ENCODE measurements around the gene ZBTB17. TPM values are rescaled to one million over a fixed set of nuclear protein-coding genes. Genes with fewer than 3 reads are reported as not detected.
"Not testable (repeated sequence)": the region's sequence is repeated elsewhere in the genome, so short reads cannot be mapped to it uniquely, and the experiment has no call there.

ZBTB17 gene
- total RNA-seq (93.0 TPM), polyA plus RNA-seq (10 to 100 TPM; 13.5 to 20.9 (median 16.3) TPM)

DNA sequence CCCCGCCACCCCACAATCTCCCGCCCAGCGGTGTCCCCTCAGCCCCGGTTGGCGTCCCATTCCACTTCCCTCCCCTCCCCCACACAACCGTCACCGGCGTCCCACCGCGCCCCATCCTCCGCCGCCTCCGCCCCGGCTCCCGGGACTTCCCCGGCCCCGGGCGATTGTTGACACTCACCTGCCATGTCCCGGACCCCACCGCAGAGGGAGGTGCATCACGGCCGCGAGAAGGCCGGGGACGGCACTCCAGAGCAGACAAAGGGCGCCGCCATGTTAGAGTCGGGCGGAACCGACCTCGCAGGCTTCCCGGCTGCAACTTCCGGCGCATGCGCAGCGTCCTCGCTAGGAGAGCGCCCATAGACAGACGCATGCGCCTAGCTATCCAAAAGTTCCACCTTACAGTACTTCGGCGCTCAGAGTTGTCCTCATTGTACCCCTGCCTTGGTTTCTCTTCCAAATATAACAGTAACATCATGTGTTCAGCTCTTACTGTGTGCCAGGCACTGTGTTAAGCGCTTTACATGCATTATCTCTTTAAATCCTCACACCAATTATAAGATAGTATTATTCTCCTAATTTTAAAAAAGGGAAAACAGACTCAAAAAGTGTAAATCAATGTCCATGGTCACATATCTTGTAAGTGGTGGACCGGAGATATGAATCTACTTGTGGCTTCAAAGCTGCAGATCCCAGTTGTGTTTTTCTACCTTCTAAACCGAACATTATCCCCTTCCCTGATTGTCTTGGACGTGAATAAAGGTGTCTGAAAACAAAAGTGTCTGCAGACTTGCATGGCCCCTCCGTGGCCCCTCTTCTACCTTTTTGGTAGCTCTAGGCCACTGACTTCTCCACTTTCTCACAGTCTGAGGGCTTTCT lies at the start of gene ZBTB17:
TSS of gene ZBTB17 (minus strand) at position 297 of the 876 bp plus-strand sequence. CDS start 27,606 bp downstream, outside the sequence.
- H3K27me3 ChIP-seq (ENCODE audit: control insufficient read depth, insufficient read depth, low read length) = no peaks in the 10 kb centered on the region
- peaks cover 0 to 2% (median 0%) of the 10 kb centered on the region in 7 donors for H3K9me3 Mint-ChIP-seq
- H3K4me1 Mint-ChIP-seq = peaks cover 11 to 47% (median 34%) of the 10 kb centered on the region in 4 donors
- peak; percentile 93 to 95 (median 94) for DNase-seq
- H3K9me3 ChIP-seq (ENCODE audit: control insufficient read depth in 2 of 2, low read length in 2 of 2) = no peaks in the 10 kb centered on the region
- peak; percentile 89 to 95 for ATAC-seq (ENCODE audit: low read depth in 2 of 2)
- H3K4me1 ChIP-seq (ENCODE audit: control insufficient read depth, insufficient read depth, low read length, poor library complexity, severe bottlenecking) = peaks cover 23% of the 10 kb centered on the region
- H3K27me3 Mint-ChIP-seq = peaks cover 17% of the 10 kb centered on the region
- H3K4me3 ChIP-seq (ENCODE audit: low read depth, low read length) = peak within 1 kb of the TSS; percentile 81
- peaks cover 18% of the 10 kb centered on the region for H3K36me3 ChIP-seq (ENCODE audit: control insufficient read depth, insufficient read depth, low read length)
- H3K27ac ChIP-seq (ENCODE audit: insufficient read depth, low read length, poor library complexity, severe bottlenecking) = peak within 1 kb of the TSS; percentile 77
- peak within 1 kb of the TSS; percentile 71 to 93 (median 82) for H3K27ac Mint-ChIP-seq
- peak within 1 kb of the TSS; percentile 89 to 99 (median 94) for H3K4me3 Mint-ChIP-seq
- peaks cover 16% of the 10 kb centered on the region for H3K36me3 Mint-ChIP-seq

DNA sequence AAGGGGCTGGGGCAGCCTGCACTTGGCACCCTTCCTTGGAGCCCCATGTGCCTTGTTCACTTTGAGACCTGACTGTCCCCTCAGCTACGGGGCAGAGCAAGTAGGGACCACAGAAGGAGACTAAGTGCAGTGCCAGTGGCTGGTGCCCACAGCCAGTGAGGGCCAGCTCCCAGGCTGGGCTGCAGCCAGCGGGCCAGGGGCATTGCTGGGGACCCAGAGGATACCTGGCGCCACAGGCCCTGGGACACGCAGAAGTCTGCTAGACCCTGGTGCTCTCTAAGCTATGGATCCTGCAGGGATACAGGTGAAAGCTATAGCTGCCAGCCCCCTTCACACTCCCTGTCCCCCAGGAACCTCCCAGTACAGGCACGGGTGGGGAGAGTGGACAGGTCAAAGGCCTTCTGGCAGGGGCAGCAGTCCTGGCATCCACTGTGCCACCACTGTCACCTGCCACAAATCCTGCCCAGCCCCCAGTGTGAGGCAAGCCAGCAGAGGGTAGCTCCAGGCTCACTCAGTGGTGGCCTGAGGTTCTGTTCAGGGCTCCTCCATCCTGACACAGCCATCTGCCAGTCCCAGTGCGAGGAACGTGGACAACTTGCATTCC lies 47.3 kb upstream of the ZBTB17 start:
- H3K4me1 Mint-ChIP-seq = peaks cover 0 to 5% (median 1%) of the 10 kb centered on the region in 4 donors
- Histone ChIP-seq H3K9me3 (ENCODE audit: control insufficient read depth in 2 of 2, low read length in 2 of 2) (no peaks in the 10 kb centered on the region), H3K36me3 (ENCODE audit: control insufficient read depth, insufficient read depth, low read length) (no peaks in the 10 kb centered on the region), H3K27me3 (ENCODE audit: control insufficient read depth, insufficient read depth, low read length) (no peaks in the 10 kb centered on the region), H3K4me3 (ENCODE audit: low read depth, low read length) (no peak overlapping the region), H3K4me1 (ENCODE audit: control insufficient read depth, insufficient read depth, low read length, poor library complexity, severe bottlenecking) (peaks cover 7% of the 10 kb centered on the region), H3K27ac (ENCODE audit: insufficient read depth, low read length, poor library complexity, severe bottlenecking) (no peak overlapping the region)
- no peaks in the 10 kb centered on the region for H3K36me3 Mint-ChIP-seq
- H3K27ac Mint-ChIP-seq = no peak overlapping the region
- H3K9me3 Mint-ChIP-seq = no peaks in the 10 kb centered on the region
- H3K4me3 Mint-ChIP-seq = no peak overlapping the region
- peaks cover 4% of the 10 kb centered on the region for H3K27me3 Mint-ChIP-seq
- no peak for ATAC-seq (ENCODE audit: low read depth in 2 of 2)
- no peak for DNase-seq

DNA sequence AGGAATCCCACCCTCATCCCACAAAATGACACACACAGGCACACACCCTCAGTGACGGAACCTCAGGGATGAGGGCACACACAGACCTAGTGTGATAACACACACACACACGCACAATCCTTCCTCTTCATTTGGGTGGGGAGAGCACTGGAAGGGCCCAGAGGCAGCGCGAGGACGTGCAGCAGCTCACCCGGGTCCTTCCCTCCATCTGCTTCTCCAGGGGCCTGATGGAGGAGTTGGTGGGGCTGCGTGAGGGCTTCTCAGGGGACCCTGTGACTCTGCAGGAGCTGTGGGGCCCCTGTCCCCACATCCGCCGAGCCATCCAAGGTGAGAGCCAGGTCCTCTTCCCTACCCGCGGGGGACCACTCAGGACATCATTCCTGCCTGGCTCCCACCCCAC lies 46.5 kb upstream of the ZBTB17 start:
- no peaks in the 10 kb centered on the region for H3K27me3 ChIP-seq (ENCODE audit: control insufficient read depth, insufficient read depth, low read length)
- Mint-ChIP-seq H3K36me3 (no peaks in the 10 kb centered on the region), H3K27ac (no peak overlapping the region), H3K4me3 (no peak overlapping the region), H3K4me1 (no peaks in the 10 kb centered on the region), H3K9me3 (no peaks in the 10 kb centered on the region), H3K27me3 (no peaks in the 10 kb centered on the region)
- H3K4me3 ChIP-seq (ENCODE audit: low read depth, low read length) = no peak overlapping the region
- no peak overlapping the region for H3K27ac ChIP-seq (ENCODE audit: insufficient read depth, low read length, poor library complexity, severe bottlenecking)
- H3K9me3 ChIP-seq (ENCODE audit: control insufficient read depth in 2 of 2, low read length in 2 of 2) = no peaks in the 10 kb centered on the region
- DNase-seq = no peak
- ATAC-seq (ENCODE audit: low read depth in 2 of 2) = no peak
- H3K4me1 ChIP-seq (ENCODE audit: control insufficient read depth, insufficient read depth, low read length, poor library complexity, severe bottlenecking) = peaks cover 7% of the 10 kb centered on the region
- no peaks in the 10 kb centered on the region for H3K36me3 ChIP-seq (ENCODE audit: control insufficient read depth, insufficient read depth, low read length)

DNA sequence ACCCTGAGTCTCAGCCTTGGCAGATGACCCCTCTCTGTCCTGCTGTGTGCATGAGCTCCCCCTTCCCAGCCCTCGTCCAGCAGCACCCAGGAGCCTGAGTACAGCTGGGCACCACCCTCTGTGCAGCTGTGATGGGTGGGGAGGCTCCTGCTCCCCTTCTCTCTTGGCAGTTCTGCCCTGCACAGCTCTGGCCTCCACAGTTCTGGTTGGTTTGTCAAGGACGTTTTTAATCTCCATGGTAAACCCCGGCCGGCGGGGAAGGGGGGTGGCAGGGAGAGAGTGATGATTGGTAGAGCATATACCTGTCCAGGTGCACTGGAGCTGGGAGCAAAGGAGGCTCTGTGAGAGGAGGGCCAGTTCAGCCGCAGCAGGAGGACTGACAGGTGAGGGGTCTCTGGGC lies 45.8 kb upstream of the ZBTB17 start, which contains the start of gene CLCNKA:
TSS of gene CLCNKA (plus strand) at position 356 of the 400 bp plus-strand sequence. CDS start 584 bp downstream, outside the sequence.
- no peaks in the 10 kb centered on the region for H3K4me1 Mint-ChIP-seq
- no peaks in the 10 kb centered on the region for H3K36me3 Mint-ChIP-seq
- no peaks in the 10 kb centered on the region for H3K36me3 ChIP-seq (ENCODE audit: control insufficient read depth, insufficient read depth, low read length)
- no peak within 1 kb of the TSS for H3K4me3 Mint-ChIP-seq
- no peaks in the 10 kb centered on the region for H3K9me3 ChIP-seq (ENCODE audit: control insufficient read depth in 2 of 2, low read length in 2 of 2)
- H3K4me1 ChIP-seq (ENCODE audit: control insufficient read depth, insufficient read depth, low read length, poor library complexity, severe bottlenecking) = peaks cover under 1% of the 10 kb centered on the region
- no peaks in the 10 kb centered on the region for H3K9me3 Mint-ChIP-seq
- no peak within 1 kb of the TSS for H3K27ac Mint-ChIP-seq
- H3K27me3 ChIP-seq (ENCODE audit: control insufficient read depth, insufficient read depth, low read length) = no peaks in the 10 kb centered on the region
- H3K4me3 ChIP-seq (ENCODE audit: low read depth, low read length) = no peak within 1 kb of the TSS
- no peak for DNase-seq
- ATAC-seq (ENCODE audit: low read depth in 2 of 2) = no peak
- H3K27me3 Mint-ChIP-seq = no peaks in the 10 kb centered on the region
- no peak within 1 kb of the TSS for H3K27ac ChIP-seq (ENCODE audit: insufficient read depth, low read length, poor library complexity, severe bottlenecking)

DNA sequence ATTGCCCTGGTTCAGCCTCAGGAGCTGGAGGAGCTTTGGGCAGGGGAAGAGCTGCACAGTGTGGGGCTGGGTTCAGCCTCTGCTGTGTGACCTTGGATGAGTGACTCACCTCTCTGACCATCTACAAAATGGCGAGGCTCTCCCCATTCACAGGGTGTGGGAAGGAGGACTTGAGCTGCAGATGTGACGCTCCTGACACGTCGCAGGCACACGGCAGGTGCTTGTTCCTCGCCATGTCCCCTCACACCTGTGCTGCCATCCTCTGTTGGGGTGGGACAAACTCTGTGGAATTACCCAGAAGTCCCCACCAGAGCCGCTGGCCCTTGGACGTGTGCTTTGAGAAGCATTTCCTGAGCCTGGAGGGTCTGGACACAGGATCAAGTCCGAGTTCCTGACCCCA lies 45.0 kb upstream of the ZBTB17 start:
- not testable (repeated sequence) for H3K27ac ChIP-seq (ENCODE audit: insufficient read depth, low read length, poor library complexity, severe bottlenecking); H3K4me3 Mint-ChIP-seq; H3K4me1 ChIP-seq (ENCODE audit: control insufficient read depth, insufficient read depth, low read length, poor library complexity, severe bottlenecking); H3K4me3 ChIP-seq (ENCODE audit: low read depth, low read length); DNase-seq; H3K4me1 Mint-ChIP-seq; ATAC-seq (ENCODE audit: low read depth in 2 of 2); H3K9me3 Mint-ChIP-seq; H3K27me3 ChIP-seq (ENCODE audit: control insufficient read depth, insufficient read depth, low read length); H3K36me3 Mint-ChIP-seq; H3K27ac Mint-ChIP-seq; H3K27me3 Mint-ChIP-seq; H3K9me3 ChIP-seq (ENCODE audit: control insufficient read depth in 2 of 2, low read length in 2 of 2); H3K36me3 ChIP-seq (ENCODE audit: control insufficient read depth, insufficient read depth, low read length)

DNA sequence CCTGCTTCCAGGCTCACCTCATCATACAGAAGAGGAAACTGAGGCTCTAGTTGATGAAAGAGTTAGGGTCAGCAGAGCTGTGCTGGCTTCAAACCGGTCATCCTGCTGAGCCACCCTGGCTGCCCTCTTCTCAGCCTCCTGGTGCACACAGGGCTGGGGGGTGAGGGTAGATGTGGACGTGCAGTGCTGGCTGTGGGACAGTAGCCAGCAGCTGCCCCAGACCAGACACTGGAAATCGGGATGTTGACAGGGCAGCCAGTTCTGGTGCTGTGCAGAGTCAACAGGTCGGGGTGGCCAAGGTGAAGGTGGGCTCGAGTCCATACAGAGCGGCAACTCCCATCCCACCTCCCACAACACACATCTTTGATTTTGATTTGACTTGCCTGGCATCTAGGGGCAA lies 44.4 kb upstream of the ZBTB17 start:
- Mint-ChIP-seq H3K27me3 (no peaks in the 10 kb centered on the region), H3K4me1 (no peaks in the 10 kb centered on the region), H3K4me3 (no peak overlapping the region), H3K9me3 (no peaks in the 10 kb centered on the region), H3K27ac (no peak overlapping the region), H3K36me3 (no peaks in the 10 kb centered on the region)
- Histone ChIP-seq H3K9me3 (ENCODE audit: control insufficient read depth in 2 of 2, low read length in 2 of 2) (no peaks in the 10 kb centered on the region), H3K27me3 (ENCODE audit: control insufficient read depth, insufficient read depth, low read length) (no peaks in the 10 kb centered on the region), H3K4me1 (ENCODE audit: control insufficient read depth, insufficient read depth, low read length, poor library complexity, severe bottlenecking) (no peaks in the 10 kb centered on the region), H3K4me3 (ENCODE audit: low read depth, low read length) (no peak overlapping the region), H3K36me3 (ENCODE audit: control insufficient read depth, insufficient read depth, low read length) (no peaks in the 10 kb centered on the region), H3K27ac (ENCODE audit: insufficient read depth, low read length, poor library complexity, severe bottlenecking) (no peak overlapping the region)
- DNase-seq (no peak), ATAC-seq (ENCODE audit: low read depth in 2 of 2) (no peak)

DNA sequence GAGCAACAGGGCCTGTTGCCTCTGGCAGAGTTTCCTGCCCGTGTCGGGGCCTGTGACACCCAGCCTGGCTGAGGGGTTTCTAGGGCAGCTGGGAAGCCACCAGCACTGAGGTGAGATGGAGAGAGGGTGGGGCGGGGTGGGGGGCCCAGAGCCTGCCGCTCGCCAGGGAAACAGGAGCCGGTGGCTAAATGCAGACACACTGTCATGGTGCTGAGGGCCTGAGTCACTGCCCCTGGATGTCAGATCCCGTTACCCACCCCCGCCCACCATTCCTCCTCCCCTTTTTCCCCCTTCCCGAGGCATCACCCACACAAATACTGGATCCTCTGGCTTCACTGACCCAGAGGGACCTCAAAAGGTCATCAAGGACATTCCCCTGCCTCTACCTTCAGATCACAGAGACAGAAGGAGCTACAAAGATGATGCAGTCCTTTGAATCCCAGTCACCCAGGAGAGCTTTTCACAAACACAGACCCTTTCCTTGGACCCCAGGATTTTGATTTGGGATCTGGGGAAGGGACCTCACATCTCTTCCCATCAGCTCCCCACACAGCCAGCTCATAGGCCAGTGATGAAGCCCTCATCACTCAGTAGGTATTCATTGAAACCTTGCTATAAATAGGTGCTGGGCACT lies 43.9 kb upstream of the ZBTB17 start:
- no peak for ATAC-seq (ENCODE audit: low read depth in 2 of 2)
- Mint-ChIP-seq H3K4me3 (no peak overlapping the region), H3K27ac (peak overlapping the region in 1 of 3 donors; percentile 38), H3K4me1 (no peaks in the 10 kb centered on the region), H3K9me3 (no peaks in the 10 kb centered on the region), H3K36me3 (no peaks in the 10 kb centered on the region), H3K27me3 (peaks cover 2% of the 10 kb centered on the region)
- H3K27me3 ChIP-seq (ENCODE audit: control insufficient read depth, insufficient read depth, low read length) = no peaks in the 10 kb centered on the region
- no peaks in the 10 kb centered on the region for H3K36me3 ChIP-seq (ENCODE audit: control insufficient read depth, insufficient read depth, low read length)
- no peaks in the 10 kb centered on the region for H3K4me1 ChIP-seq (ENCODE audit: control insufficient read depth, insufficient read depth, low read length, poor library complexity, severe bottlenecking)
- no peak overlapping the region for H3K27ac ChIP-seq (ENCODE audit: insufficient read depth, low read length, poor library complexity, severe bottlenecking)
- H3K4me3 ChIP-seq (ENCODE audit: low read depth, low read length) = no peak overlapping the region
- DNase-seq = no peak
- no peaks in the 10 kb centered on the region for H3K9me3 ChIP-seq (ENCODE audit: control insufficient read depth in 2 of 2, low read length in 2 of 2)
